Effector memory CD8-positive, alpha-beta T cell (primary cell): Measurements from ENCODE around the gene SETD6.
"Not testable (repeated sequence)": the region's sequence is repeated elsewhere in the genome, so short reads cannot be mapped to it uniquely, and the experiment has no call there.

Experiments used
- ATAC-seq: fragments of 150-1000 bp; cut with Tn5 transposase; replicated peaks from 2 replicates; pipeline ENCODE4 v1.10.0; 2021; ENCODE audit warnings: mild to moderate bottlenecking, moderate library complexity
- DNase-seq, 3 experiments: peaks; one replicate each; pipeline ENCODE4 v3.0.0; 2021
- H3K27ac Mint-ChIP-seq, 2 donors: one replicate each; pipeline ENCODE4 v1.8.0; 2022; ENCODE audit warnings: mild to moderate bottlenecking in 2 of 2, mixed read lengths in 2 of 2, moderate library complexity in 2 of 2
- H3K27me3 Mint-ChIP-seq, 2 donors: one replicate each; pipeline ENCODE4 v1.8.0; 2022; ENCODE audit warnings: mixed read lengths in 2 of 2
- H3K36me3 Mint-ChIP-seq: one replicate; pipeline ENCODE4 v1.8.0; 2022; ENCODE audit warnings: mild to moderate bottlenecking, moderate library complexity, mixed read lengths; ENCODE audit not compliant: insufficient read depth
- H3K4me1 Mint-ChIP-seq, 2 donors: one replicate each; pipeline ENCODE4 v1.8.0; 2022; ENCODE audit warnings: low read depth in 2 of 2, mixed read lengths in 2 of 2
- H3K4me3 Mint-ChIP-seq, 2 donors: one replicate each; pipeline ENCODE4 v1.8.0; 2022; ENCODE audit warnings: mild to moderate bottlenecking in 2 of 2, mixed read lengths in 2 of 2, moderate library complexity in 2 of 2
- H3K9me3 Mint-ChIP-seq, 2 donors: one replicate each; pipeline ENCODE4 v1.8.0; 2022; ENCODE audit warnings: mixed read lengths in 2 of 2

Gene SETD6

GRCh38 chr16:58481931-58482330 lies 33.4 kb upstream of the SETD6 start:
- DNase-seq (no peak), ATAC-seq (no peak)
- no peaks in the 10 kb centered on the region for H3K9me3 Mint-ChIP-seq
- no peak overlapping the region for H3K4me3 Mint-ChIP-seq
- no peaks in the 10 kb centered on the region for H3K4me1 Mint-ChIP-seq
- no peak overlapping the region for H3K27ac Mint-ChIP-seq
- no peaks in the 10 kb centered on the region for H3K36me3 Mint-ChIP-seq
- H3K27me3 Mint-ChIP-seq, result peaks cover 11 to 43% of the 10 kb centered on the region in 2 donors

DNA sequence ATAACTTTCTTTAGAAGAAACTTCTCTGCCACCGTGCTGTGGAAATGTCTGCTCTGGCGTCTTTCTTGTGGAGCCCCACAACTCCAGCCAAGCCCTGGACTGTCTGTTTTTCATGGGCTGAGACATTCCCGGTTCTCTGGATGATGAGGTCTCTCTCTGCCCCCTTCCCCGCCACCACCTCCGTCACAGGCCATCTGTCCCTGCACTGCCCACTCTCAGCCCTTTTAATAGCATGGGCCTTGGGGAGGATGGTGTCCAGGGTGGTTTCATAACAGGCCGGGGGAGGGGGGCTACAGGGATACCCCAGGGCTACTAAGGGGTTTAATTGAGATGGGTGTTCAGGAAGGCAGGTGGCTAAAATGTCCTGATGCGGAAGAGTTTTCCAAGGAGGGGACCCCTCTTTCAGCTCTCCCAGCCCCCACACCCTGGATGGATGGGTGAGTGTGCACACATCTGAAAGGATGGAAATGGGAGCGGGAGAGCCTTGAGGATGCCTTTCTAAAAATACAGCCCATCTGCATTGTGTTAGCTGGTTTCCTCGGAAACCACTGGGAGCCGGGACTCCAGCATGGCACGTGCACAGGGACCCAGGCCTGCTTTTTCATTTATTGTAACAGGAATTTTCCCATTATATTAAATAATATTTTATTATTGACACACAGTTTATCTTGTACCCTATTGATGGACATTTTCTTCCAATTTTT lies 30.0 kb upstream of the SETD6 start:
- peaks cover 11 to 39% of the 10 kb centered on the region in 2 donors for H3K27me3 Mint-ChIP-seq
- no peaks in the 10 kb centered on the region for H3K36me3 Mint-ChIP-seq
- DNase-seq (no peak), ATAC-seq (no peak)
- peaks cover 0 to 3% of the 10 kb centered on the region in 2 donors for H3K4me1 Mint-ChIP-seq
- no peak overlapping the region for H3K27ac Mint-ChIP-seq
- H3K9me3 Mint-ChIP-seq, result no peaks in the 10 kb centered on the region
- H3K4me3 Mint-ChIP-seq, result no peak overlapping the region

DNA sequence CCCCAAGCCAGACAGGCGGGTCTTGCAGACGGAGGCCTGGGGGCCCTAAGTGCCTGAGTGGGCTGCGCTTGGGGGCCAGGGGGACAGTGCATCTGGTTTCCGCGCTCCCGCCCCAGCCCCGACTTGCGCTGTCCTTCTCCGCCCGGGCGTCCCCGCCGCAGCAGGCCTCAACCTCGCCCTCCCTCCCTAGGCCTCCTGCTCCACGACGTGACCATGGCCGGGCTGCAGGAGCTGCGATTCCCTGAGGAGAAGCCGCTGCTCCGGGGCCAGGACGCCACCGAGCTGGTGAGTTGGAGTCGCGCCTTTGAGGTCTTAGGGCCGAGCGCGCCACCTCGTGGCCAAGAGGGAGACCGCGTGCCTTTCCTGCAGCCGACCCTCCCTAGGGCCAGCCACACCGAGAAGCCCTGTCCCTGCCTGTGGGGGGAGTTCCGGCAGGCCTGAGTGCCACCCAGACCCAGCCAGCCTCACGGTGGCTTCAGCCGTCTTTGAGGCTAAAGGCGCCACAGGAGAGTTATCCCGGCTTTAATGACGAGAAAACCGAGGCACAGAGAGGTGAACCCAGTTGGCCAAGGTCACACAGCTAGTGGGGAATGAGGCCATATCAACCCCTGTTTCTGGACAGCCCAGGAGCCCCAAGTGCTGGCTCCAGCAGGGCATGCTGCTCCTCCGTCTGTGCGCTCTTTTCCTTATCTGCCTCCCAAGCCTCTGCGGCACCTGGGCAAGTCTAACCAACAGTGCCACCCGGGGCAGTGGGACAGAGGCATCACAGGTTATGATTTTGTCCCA lies 27.6 kb upstream of the SETD6 start:
- H3K27ac Mint-ChIP-seq, result no peak overlapping the region
- H3K9me3 Mint-ChIP-seq, result no peaks in the 10 kb centered on the region
- peaks cover 0 to 3% of the 10 kb centered on the region in 2 donors for H3K4me1 Mint-ChIP-seq
- H3K4me3 Mint-ChIP-seq, result no peak overlapping the region
- H3K36me3 Mint-ChIP-seq, result no peaks in the 10 kb centered on the region
- ATAC-seq (peak; percentile 80), DNase-seq (peak; percentile 70)
- H3K27me3 Mint-ChIP-seq, result peaks cover 2 to 28% of the 10 kb centered on the region in 2 donors

DNA sequence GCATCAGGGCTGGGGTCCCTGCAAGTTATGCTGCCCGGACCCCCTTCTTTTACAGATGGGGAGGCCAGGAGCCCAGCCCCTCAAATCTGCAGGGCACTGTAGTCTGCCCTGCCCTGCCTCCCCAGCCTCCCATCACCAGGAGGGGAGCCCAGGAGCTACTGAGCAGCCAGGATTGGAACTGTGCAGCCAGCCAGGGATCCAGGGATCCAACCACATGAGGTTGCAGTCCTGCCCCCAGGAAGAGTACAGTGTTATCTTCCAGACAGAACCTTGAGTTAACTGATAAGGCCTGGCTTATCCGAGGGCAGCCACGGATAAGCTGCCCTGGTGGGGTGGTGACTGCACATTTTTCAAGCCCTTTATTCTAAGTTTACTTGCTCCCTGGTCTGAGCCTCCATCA lies 26.8 kb upstream of the SETD6 start:
- no peak for DNase-seq

DNA sequence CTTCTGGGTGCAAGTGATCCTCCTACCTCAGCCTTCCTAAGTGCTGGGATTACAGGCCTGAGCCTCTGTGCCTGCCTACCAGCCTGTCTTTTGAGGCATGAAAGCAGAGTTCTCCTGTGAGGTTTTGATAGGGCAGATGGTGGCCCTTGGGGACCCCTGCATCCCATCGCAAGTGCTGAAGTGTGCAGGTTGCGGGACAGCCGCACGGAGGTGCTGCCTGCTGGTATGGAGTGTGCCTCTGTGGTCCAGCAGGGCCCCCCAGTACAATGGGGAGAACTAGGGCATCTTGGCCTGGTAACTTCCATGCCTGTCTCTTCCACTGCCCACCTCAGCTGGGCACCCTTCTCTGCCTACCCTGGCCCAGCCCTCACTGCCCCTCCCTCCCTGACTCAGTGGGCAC lies 25.3 kb upstream of the SETD6 start:
- no peaks in the 10 kb centered on the region for H3K36me3 Mint-ChIP-seq
- H3K4me3 Mint-ChIP-seq, result no peak overlapping the region
- H3K4me1 Mint-ChIP-seq, result peaks cover 0 to 3% of the 10 kb centered on the region in 2 donors
- ATAC-seq, result no peak
- DNase-seq, result no peak
- no peaks in the 10 kb centered on the region for H3K9me3 Mint-ChIP-seq
- peak overlapping the region in 1 of 2 donors; percentile 63 for H3K27ac Mint-ChIP-seq
- H3K27me3 Mint-ChIP-seq, result peaks cover 0 to 40% of the 10 kb centered on the region in 2 donors

More for the DNA sequence above, 26.8 kb upstream of the SETD6 start:
- ATAC-seq, result no peak
- Mint-ChIP-seq H3K27ac (no peak overlapping the region), H3K4me3 (no peak overlapping the region), H3K27me3 (peaks cover 0 to 28% of the 10 kb centered on the region in 2 donors), H3K36me3 (no peaks in the 10 kb centered on the region), H3K9me3 (no peaks in the 10 kb centered on the region), H3K4me1 (peaks cover 0 to 3% of the 10 kb centered on the region in 2 donors)

GRCh38 chr16:58490539-58490938 lies 24.8 kb upstream of the SETD6 start:
- not testable (repeated sequence) for DNase-seq, H3K4me3 Mint-ChIP-seq, H3K9me3 Mint-ChIP-seq, ATAC-seq, H3K36me3 Mint-ChIP-seq, H3K4me1 Mint-ChIP-seq
- Mint-ChIP-seq H3K27ac (peak overlapping the region in 1 of 2 donors; percentile 63), H3K27me3 (peaks cover 0 to 45% of the 10 kb centered on the region in 2 donors)

DNA sequence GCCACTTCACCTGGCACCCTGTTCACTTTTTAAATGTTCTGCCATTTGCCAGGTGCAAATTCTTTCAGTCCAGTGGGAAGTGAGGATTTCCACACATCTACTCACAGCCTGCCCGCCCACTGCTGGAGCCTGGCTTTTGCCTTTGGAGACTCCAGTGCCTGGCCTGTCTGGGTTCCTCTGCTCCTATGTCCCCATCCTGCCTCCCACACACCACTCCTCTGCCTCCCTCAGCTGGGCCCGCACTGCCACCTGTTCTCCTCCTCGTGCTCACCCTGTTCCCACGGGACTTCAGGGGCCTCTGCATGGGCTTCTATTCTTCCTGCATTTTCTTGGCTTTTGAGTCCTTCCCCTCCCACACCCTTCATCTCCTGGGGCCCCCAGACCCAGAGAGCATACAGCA lies 23.3 kb upstream of the SETD6 start:
- ATAC-seq, result no peak
- no peak overlapping the region for H3K27ac Mint-ChIP-seq

GRCh38 chr16:58492735-58493134 lies 22.6 kb upstream of the SETD6 start:
- Mint-ChIP-seq H3K4me3 (no peak overlapping the region), H3K9me3 (no peaks in the 10 kb centered on the region), H3K27me3 (peaks cover 0 to 43% of the 10 kb centered on the region in 2 donors), H3K4me1 (peaks cover 0 to 5% of the 10 kb centered on the region in 2 donors), H3K27ac (no peak overlapping the region), H3K36me3 (no peaks in the 10 kb centered on the region)
- ATAC-seq, result no peak
- DNase-seq, result no peak

More for the DNA sequence above, 23.3 kb upstream of the SETD6 start:
- Mint-ChIP-seq H3K9me3 (no peaks in the 10 kb centered on the region), H3K4me1 (peaks cover 0 to 7% of the 10 kb centered on the region in 2 donors), H3K4me3 (no peak overlapping the region), H3K36me3 (no peaks in the 10 kb centered on the region), H3K27me3 (peaks cover 0 to 43% of the 10 kb centered on the region in 2 donors)
- no peak for DNase-seq

DNA sequence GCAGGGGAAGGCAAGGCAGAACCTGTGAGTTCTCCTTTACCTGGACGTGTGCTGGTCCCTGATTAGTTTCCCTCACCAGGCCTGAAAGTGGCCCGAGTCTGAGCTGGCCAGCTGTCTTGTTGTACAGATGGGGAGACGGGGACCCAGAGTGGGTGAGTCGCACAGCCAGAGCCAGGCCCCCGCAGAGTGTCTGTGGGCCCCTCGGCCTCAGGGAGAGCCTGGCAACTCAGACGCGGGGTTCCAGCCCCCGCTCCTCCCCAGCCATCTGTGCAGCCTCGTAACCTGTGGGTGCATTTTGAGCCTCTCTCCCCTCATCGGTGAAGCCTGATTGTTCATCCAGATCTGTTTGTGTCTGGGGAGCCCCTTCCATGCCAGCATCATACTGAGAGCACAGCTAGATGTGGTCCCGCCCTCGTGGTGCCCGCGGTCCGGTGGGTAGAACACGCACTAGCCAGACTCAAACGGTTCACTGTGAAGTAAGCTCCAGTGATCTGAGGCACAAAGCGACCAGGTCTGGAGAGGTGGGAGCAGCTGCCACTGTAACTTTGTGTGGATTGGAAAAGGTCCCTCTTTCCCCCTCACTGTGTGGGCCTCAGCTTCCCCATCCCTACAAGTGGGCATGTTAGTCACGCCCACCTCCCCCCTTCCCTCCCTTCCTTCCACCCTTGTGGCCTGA lies 21.4 kb upstream of the SETD6 start:
- H3K27me3 Mint-ChIP-seq, result peaks cover 0 to 55% of the 10 kb centered on the region in 2 donors
- no peak overlapping the region for H3K4me3 Mint-ChIP-seq
- DNase-seq (no peak), ATAC-seq (no peak)
- peaks cover 0 to 5% of the 10 kb centered on the region in 2 donors for H3K4me1 Mint-ChIP-seq
- no peaks in the 10 kb centered on the region for H3K9me3 Mint-ChIP-seq
- H3K36me3 Mint-ChIP-seq, result no peaks in the 10 kb centered on the region
- peak overlapping the region in 1 of 2 donors; percentile 23 for H3K27ac Mint-ChIP-seq

DNA sequence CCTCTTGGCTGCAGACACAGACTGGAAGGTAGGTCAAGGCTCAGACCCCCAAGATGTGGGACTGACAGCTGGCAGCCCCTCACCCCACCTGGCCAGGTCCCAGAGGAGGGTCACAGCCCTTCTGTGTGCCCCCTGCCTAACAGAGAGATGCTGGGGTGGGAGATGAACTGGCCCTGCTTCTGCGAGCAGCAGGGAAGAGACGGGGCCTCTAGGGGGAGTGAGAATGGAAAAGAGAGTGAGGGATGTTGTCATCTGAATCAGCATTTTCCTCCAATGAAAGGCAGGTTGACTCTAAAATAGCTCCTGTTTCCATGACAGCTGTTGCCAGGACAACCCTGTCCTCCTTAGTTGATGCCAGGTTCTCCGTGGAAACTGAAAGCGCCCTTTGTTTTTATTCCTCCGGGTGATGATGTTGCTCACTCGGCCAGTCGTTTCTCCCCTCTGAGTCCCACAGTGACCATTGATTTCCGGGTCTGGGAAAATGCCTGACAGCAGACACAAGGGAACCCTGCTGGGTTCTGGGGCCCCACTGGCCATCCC lies 20.3 kb upstream of the SETD6 start:
- no peaks in the 10 kb centered on the region for H3K36me3 Mint-ChIP-seq
- peaks cover 4 to 66% of the 10 kb centered on the region in 2 donors for H3K27me3 Mint-ChIP-seq
- no peaks in the 10 kb centered on the region for H3K9me3 Mint-ChIP-seq

GRCh38 chr16:58495521-58496331 lies 19.6 kb upstream of the SETD6 start:
- DNase-seq (no peak), ATAC-seq (no peak)
- Mint-ChIP-seq H3K4me3 (no peak overlapping the region), H3K27ac (peak overlapping the region in 1 of 2 donors; percentile 83), H3K9me3 (no peaks in the 10 kb centered on the region), H3K4me1 (peaks cover 0 to 10% of the 10 kb centered on the region in 2 donors), H3K36me3 (no peaks in the 10 kb centered on the region), H3K27me3 (peaks cover 11 to 73% of the 10 kb centered on the region in 2 donors)

More for the DNA sequence above, 20.3 kb upstream of the SETD6 start:
- Mint-ChIP-seq H3K4me1 (peaks cover 0 to 5% of the 10 kb centered on the region in 2 donors), H3K4me3 (no peak overlapping the region), H3K27ac (peak overlapping the region in 1 of 2 donors; percentile 83)
- no peak for DNase-seq
- peak; percentile 54 for ATAC-seq

GRCh38 chr16:58497468-58497867 lies 17.8 kb upstream of the SETD6 start:
- Mint-ChIP-seq H3K36me3 (no peaks in the 10 kb centered on the region), H3K27ac (peak overlapping the region in 1 of 2 donors; percentile 78), H3K4me1 (peaks cover 0 to 15% of the 10 kb centered on the region in 2 donors), H3K27me3 (peaks cover 20 to 86% of the 10 kb centered on the region in 2 donors), H3K9me3 (no peaks in the 10 kb centered on the region), H3K4me3 (no peak overlapping the region)
- DNase-seq (no peak), ATAC-seq (no peak)
